Inflammatory macrophage treated with lipopolysaccharide for 4 hours (primary cell): Measurements from ENCODE around the gene CCDC171.
A peak's percentile ranks its signal among the peaks of the same experiment; 100 is the strongest.
"Not testable (repeated sequence)": the region's sequence is repeated elsewhere in the genome, so short reads cannot be mapped to it uniquely, and the experiment has no call there.

Experiments
- DNase-seq: peaks from one replicate; pipeline ENCODE4 v3.0.0-alpha.2; 2020

CCDC171 gene

GRCh38 chr9:15552636-15553527, at the start of gene CCDC171:
TSS of gene CCDC171 (plus strand) at chr9:15553043. CDS start at chr9:15564089, 11,046 bp downstream.
- peak; percentile 92 for DNase-seq

DNA sequence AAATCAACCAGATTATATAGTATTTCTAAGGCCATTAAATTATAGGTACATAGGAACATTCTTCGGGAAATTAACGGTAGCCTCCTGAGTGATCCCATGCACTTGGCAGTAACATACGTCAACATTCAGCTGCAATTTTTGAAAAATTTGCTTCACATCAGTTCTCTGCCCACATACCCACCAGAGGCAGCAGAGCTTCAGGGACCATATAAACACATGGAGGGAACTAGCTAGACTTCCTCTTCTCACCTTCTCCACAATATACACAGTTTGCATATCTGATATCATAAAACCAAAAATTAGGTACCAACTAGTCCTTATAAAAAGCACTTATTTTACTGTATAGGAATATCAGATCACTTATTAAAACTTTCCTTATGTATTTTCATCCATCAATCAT, 46.9 kb upstream of the CCDC171 start:
- peak; percentile 24 for DNase-seq

DNA sequence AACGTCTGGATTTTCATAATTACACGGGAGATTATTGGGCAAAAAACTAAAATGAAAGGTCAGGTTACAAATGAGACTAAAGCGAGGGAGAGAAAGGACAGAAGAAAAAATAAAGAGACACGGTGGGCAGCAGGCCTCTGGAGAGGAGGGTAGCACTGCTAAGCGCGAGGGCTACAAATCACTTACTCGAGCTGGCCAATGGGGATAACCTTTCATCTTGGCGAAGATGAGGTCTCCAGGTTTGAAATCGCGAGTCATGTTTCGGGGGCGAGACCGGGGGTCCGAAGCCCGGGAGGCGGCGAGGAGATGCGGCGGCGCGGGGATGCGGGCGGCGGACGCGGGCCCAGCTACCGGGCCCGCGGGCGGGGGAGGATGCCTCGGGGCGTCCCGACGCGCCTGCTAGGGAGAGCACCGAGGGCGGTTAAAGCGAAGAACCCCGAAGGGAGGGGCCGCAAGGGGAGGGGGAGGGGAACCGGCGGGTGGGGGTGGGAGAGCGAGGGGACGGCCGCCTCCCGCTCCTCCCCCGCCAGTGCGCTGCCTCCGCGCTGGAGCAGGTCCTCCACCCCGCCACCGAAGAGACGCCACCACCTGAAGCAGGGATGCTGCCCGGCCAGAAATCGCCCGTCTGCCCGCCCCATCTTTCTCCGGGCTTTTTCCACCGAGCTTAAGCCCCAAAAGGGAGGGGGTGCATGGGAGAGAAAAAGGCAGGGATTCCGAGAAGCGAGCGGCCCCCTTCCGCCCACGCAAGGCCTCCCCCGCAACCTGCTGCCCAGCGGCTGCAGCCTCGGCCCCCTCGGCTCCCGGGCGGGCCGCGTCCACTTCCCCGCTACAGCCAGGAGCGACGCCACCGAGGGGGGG, 42.7 kb upstream of the CCDC171 start:
- DNase-seq, result no peak

GRCh38 chr9:15510789-15511575, 41.9 kb upstream of the CCDC171 start, which contains the start of gene PSIP1:
TSS of gene PSIP1 (minus strand) at chr9:15510970. CDS start at chr9:15510188, 782 bp downstream.
- DNase-seq, result peak; percentile 76

- no peak for DNase-seq
These were observed 40.6 kb upstream of the CCDC171 start for GRCh38 chr9:15512204-15512603.

GRCh38 chr9:15512889-15513288, 40.0 kb upstream of the CCDC171 start:
- DNase-seq, result no peak

- DNase-seq, result no peak
These were observed 39.5 kb upstream of the CCDC171 start for GRCh38 chr9:15513335-15513734.

GRCh38 chr9:15519831-15520230, 33.0 kb upstream of the CCDC171 start:
- no peak for DNase-seq

DNA sequence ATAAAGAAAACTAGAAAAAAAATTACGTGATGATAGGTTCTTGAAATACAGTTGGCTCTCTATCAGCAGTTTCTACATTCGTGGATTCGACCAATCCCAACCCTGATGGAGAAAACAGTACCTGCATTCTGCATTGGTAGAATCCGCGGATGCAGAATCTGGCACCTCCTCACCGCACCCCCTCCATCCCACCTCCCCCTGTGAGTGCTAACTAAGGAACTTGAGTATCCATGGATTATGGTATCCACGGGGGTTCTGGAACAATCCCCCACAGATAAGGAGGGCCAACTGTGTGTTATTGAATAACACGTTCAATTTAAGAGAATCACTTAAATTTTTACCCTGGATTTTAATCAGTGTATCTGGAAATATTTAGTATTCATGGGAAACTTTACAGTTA, 31.6 kb upstream of the CCDC171 start:
- no peak for DNase-seq

DNA sequence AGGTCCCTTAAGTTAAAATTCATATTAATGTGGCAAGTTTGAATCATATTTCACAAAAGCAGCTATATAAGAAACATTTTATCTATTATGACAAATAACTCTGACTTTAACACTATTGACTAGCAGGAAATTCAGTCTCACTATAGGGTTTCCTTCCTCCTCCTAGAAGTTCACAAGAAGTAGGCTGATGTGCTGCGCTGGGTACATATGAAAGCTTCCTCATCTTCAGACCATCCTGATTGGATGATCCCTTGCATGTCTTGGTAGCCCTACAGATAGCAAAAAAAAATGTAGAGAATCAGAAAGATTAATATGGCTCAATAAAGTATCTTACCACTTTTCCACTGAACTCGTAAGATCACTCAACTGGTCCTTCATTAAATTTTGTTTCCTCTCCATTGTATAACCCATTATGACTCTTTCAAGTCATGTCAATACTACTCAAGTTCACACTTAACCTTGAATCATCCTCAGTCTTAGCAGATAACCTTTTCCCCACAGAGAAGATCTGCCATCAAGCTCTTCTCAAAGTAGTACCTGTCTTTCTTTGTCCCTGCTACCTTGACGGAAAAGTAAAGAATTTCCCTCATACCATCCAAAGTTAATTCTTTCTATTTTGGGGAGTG, 30.6 kb upstream of the CCDC171 start:
- no peak for DNase-seq

GRCh38 chr9:15524845-15525455, 27.9 kb upstream of the CCDC171 start:
- DNase-seq, result no peak

DNA sequence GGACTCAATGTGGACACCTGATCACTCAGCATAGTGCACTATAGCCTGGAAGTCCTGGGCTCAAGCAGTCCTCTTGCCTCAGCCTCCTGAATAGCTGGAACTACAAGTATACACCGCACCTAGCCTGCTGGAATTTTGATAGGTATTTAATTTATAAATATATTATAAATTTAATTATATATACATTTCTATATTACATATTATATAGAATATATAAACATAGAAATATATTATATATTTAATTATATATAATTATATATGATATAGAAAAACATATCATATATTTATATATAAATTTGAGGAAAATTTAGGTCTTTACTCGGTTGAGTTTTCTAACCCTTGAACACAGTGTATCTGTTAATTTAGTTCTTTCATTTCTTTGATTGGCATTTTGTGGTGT, 26.9 kb upstream of the CCDC171 start:
- DNase-seq, result no peak

- DNase-seq, result not testable (repeated sequence)
These were observed 25.8 kb upstream of the CCDC171 start for GRCh38 chr9:15527035-15527434.

DNA sequence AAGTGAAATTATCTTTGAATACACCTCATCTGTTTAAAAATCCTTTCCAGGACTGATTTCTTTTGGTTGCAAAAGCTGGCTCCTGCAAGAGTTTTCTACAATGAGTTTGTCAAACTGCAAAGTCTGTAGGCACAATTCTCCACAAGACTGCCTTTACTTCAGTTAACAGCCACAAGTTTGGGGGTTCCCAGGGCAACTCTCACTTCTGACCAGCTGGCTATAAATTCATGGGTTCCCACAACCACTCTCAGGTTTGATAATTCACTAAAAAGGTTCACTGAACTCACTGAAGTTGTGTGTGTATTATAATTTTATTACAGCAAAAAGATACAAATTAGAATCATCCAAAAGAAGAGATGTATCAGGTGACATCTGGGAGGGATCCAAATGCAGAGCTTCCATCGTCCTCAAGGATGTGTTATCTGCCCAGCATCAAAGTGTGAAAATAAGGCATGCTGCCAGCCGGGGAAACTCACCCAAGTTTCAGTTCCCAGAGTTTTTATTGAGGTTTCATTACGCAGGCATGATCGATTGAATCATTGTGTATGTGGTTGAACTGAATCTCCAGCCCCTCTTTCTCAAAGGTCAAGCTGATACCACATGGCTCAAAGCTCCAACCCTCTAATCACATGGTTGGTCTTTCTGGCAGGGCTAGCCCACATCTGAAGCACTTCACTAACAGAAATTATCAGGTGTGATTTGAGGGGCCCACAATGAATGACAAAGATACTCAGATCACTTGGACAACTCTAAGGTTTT, 23.1 kb upstream of the CCDC171 start:
- DNase-seq, result no peak

DNA sequence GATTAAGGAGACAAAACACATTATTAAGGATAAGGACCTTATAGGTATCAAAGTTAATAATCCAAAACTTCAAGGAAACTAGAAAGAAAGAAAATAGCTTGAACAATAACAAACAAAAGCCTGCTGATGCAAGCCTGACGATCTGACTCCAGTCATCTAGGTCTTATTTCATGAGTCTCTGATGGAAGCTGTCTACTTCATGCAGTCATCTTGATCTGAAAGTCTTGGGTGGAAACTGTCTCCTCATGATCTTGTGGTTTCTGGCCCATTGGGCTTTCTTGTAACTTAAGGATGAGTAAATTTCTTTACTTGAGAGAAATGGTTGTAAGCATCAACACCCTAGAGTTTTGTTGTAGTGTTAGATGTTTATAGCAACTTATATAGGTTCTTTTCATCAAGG, 21.5 kb upstream of the CCDC171 start:
- DNase-seq, result no peak

DNA sequence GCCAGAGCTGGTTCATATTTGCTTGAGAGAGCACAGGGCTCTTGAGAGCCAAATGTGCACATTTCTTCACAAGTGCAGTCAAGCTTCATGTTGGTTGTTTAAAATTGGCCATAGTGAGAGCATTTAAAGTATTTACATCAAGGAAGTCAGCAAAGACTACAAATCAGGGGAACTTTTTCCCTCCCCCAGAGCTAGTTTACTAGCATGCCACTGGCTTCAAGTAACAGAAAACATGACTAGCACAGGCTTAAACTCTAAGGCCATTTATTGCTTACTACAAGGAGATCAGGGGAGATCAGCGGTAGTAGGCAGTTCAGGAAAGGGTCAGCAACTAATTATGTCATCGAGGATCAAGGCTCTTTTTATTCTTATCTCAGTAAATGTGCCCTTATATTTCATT, 11.0 kb upstream of the CCDC171 start:
- DNase-seq, result no peak

DNA sequence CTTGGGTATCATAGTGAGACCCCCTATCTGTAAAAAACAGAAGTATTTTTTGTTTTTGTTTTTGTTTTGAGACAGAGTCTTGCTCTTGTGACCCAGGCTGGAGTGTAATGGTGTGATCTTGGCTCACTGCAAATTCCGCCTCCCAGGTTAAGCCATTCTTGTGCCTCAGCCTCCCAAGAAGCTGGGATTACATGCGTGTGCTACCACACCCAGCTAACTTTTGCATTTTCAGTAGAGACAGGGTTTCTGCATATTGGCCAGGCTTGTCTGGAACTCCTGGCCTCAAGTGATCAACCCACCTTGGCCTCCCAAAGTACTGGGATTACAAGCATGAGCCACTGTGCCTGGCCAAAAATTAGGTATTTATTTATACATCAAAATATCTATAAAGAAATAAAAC, 10.2 kb upstream of the CCDC171 start:
- DNase-seq, result no peak

DNA sequence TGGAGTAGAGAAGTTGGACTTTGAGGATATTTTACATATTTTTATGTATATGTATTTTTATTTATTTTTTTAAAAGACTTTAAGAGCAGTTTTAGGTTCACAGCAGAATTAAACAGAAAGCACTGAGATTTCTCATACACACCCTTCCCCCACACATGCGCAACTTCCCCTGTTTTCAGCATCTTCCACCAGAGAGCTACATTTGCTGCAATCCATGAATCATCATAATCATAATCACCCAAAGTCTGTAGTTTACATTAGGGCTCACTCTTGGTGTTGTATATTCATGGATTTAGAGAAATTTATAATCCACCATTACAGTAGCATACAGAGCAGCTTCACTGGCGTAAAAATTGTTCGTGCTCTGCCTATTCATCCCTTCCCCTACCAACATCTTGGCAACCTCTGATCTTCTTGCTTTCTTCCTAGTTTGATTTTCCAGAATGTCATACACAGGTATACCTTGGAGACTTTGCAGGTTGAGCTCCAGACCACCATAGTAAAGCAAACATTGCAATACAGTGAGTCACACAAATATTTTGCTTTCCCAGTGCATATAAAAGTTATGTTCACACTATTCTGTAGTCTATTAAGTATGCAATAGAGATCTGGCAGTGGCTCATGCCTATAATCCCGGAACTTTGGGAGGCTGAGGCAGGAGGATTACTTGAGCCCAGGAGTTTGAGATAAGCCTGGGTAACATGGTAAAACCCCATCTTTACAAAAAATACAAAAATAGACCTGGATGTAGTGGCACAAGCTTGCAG, 9.6 kb upstream of the CCDC171 start:
- peak; percentile 71 for DNase-seq

DNA sequence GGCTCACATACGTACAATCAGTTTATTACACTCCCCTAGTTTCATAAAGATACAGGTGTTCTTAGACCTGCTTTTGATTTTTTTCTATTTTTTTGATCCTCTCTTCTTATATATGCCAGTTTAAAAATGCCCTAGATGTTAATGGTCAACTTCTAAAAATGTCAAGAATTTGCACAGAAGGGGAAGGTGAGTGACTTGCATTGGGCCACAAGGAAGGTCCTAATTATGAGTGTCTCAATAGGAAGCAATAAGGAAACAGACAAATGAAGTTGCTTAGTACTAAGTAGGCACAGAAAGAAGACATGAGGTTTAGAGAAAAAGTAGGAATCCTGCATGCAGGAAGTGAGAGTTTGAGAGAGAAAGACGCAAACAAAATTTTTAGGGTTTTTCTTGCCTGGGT, 3.2 kb upstream of the CCDC171 start:
- no peak for DNase-seq

DNA sequence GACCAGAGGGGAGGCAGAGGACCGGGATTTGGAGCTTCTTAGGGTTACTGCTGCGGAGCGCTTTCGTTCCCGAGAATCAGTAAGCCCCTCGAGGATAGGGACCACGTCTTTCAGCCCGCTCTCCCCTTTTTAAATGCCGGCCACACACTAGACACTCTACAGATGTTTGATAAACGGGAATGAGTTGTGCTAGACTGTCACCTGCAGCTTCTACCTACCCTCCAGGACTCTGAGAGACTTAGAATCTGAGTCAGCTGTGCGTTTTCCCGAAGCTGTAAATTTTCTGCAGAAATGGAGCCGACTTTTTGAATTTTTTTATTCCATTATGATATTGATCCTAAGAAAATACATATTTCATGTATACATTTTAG, 670 bp downstream of the CCDC171 start:
- DNase-seq, result no peak

- no peak for DNase-seq
These were observed 17.9 kb downstream of the CCDC171 start for GRCh38 chr9:15570769-15571168.
